GM12891 (cell line): ENCODE results near the gene ZDHHC11.

ENCODE experiments used
- POLR2A ChIP-seq: IDR thresholded peaks from 2 replicates; pipeline ENCODE4 v1.6.1; 2011; ENCODE audit warnings: low read depth, low read length, control low read depth
- POLR2AphosphoS5 ChIP-seq: IDR thresholded peaks from 2 replicates; pipeline ENCODE4 v1.6.1; 2011; ENCODE audit warnings: low read depth, low read length, control low read depth
- SPI1 ChIP-seq: IDR thresholded peaks from 2 replicates; pipeline ENCODE4 v1.6.1; 2011; ENCODE audit warnings: low read depth, low read length, control low read depth

DNA sequence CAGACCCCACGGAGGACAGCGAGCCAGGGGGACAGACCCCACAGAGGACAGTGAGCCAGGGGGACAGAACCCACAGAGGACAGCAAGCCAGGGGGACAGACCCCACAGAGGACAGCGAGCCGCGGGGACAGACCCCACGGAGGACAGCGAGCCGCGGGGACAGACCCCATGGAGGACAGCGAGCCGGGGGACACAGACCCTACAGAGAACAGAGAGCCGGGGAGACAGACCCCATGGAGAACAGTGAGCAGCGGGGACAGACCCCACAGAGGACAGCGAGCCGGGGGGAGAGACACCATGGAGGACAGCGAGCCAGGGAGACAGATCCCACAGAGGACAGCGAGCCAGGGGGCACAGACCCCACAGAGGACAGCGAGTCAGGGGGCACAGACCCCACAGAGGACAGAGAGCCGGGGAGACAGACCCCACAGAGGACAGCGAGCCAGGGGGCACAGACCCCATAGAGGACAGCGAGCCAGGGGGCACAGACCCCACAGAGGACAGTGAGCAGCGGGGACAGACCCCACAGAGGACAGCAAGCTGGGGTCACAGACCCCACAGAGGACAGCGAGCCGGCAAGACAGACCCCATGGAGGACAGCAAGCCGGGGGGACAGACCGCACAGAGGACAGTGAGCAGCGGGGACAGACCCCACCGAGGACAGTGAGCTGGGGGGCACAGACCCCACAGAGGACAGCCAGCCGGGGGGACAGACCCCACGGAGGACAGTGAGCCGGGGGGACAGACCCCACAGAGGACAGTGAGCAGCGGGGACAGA, 4.4 kb upstream of the ZDHHC11 start:
- TF ChIP-seq POLR2AphosphoS5 (no peak), POLR2A (no peak), SPI1 (no peak)
